ENCODE data around the gene SLC35F3. TPM values are rescaled to one million over a fixed set of nuclear protein-coding genes. Genes with fewer than 3 reads are reported as not detected.

Gene SLC35F3
- total RNA-seq, 1 experiment from 2014 or later: not detected

- POLR2A ChIA-PET: no interaction called here
- TF ChIP-seq CTCF (IDR thresholded peaks at IDR 0.05; ENCODE audit: insufficient read depth in 1 of 2, low read depth in 1 of 2, low read length in 1 of 2, severe bottlenecking in 1 of 2, unreplicated experiment in 1 of 2): peak; percentile 38 to 69
- H3K4me1 ChIP-seq: no peaks in the 10 kb centered on the region
- no peaks in the 10 kb centered on the region for H3K9me3 ChIP-seq
- H3K27me3 ChIP-seq (replicated peaks; ENCODE audit: control insufficient read depth, insufficient read depth, low read length): no peaks in the 10 kb centered on the region; the same call in 1 of the 2 replicates
- peak; percentile 61 to 67 for DNase-seq
- H3K9me3 Mint-ChIP-seq (ENCODE audit: unreplicated experiment): no peaks in the 10 kb centered on the region
- no peak overlapping the region for H3K4me3 ChIP-seq (ENCODE audit: low read depth, low read length)
- H3K4me3 Mint-ChIP-seq (ENCODE audit: unreplicated experiment): no peak overlapping the region
- no peaks in the 10 kb centered on the region for H3K36me3 Mint-ChIP-seq (ENCODE audit: insufficient read depth, unreplicated experiment)
- intact Hi-C loops (cut with micrococcal nuclease; ENCODE audit: unreplicated experiment): loop anchor here (1.0 to 10.0 kb wide), 4 partner anchors 216 to 747 kb away; no protein-coding TSS in a partner anchor
- no peaks in the 10 kb centered on the region for H3K4me1 Mint-ChIP-seq (ENCODE audit: low read depth, unreplicated experiment)
- peaks cover 14% of the 10 kb centered on the region for H3K27me3 Mint-ChIP-seq (ENCODE audit: insufficient read depth, unreplicated experiment)
- H3K36me3 ChIP-seq (ENCODE audit: control insufficient read depth, insufficient read depth, low read length): no peaks in the 10 kb centered on the region
- no TSS peak for BruUV-seq (replicated peaks)
- no peak overlapping the region for H3K27ac Mint-ChIP-seq (ENCODE audit: unreplicated experiment)
- CTCF ChIA-PET: interaction anchor here (0.6 to 2.0 kb wide), 5 partner anchors 198 to 745 kb away, joined by 3 to 7 read pairs (median 3); partner anchors contain the start of gene TARBP1
Observed at GRCh38 chr1:234111458-234112142, 207.1 kb downstream of the SLC35F3 start.

- Histone ChIP-seq H3K4me1 (no peaks in the 10 kb centered on the region), H3K4me3 (ENCODE audit: low read depth, low read length) (no peak overlapping the region), H3K27me3 (replicated peaks; ENCODE audit: control insufficient read depth, insufficient read depth, low read length) (no peaks in the 10 kb centered on the region; the same call in none of the 2 replicates), H3K9me3 (no peaks in the 10 kb centered on the region), H3K36me3 (ENCODE audit: control insufficient read depth, insufficient read depth, low read length) (no peaks in the 10 kb centered on the region)
- POLR2A ChIA-PET: no interaction called here
- peak in 1 of 2 experiments; percentile 45 for DNase-seq
- H3K27me3 Mint-ChIP-seq (ENCODE audit: insufficient read depth, unreplicated experiment): peaks cover 12% of the 10 kb centered on the region
- H3K27ac Mint-ChIP-seq (ENCODE audit: unreplicated experiment): no peak overlapping the region
- no peaks in the 10 kb centered on the region for H3K9me3 Mint-ChIP-seq (ENCODE audit: unreplicated experiment)
- no peaks in the 10 kb centered on the region for H3K36me3 Mint-ChIP-seq (ENCODE audit: insufficient read depth, unreplicated experiment)
- CTCF ChIA-PET: interaction anchor here (0.5 to 0.9 kb wide), 2 partner anchors 9 to 492 kb away, joined by 3 read pairs; no protein-coding TSS in a partner anchor
- intact Hi-C loops (cut with micrococcal nuclease; ENCODE audit: unreplicated experiment): loop anchor here (1.0 to 10.0 kb wide), 4 partner anchors 74 to 340 kb away; no protein-coding TSS in a partner anchor
- peak; percentile 60 to 66 for TF ChIP-seq CTCF (IDR thresholded peaks at IDR 0.05; ENCODE audit: insufficient read depth in 1 of 2, low read depth in 1 of 2, low read length in 1 of 2, severe bottlenecking in 1 of 2, unreplicated experiment in 1 of 2)
- H3K4me1 Mint-ChIP-seq (ENCODE audit: low read depth, unreplicated experiment): no peaks in the 10 kb centered on the region
- no peak overlapping the region for H3K4me3 Mint-ChIP-seq (ENCODE audit: unreplicated experiment)
- BruUV-seq (replicated peaks): no TSS peak
Observed at GRCh38 chr1:234114648-234115307, 210.3 kb downstream of the SLC35F3 start.

- CTCF ChIA-PET: interaction anchor here (0.5 to 0.6 kb wide), 2 partner anchors 24 to 1928 kb away, joined by 3 to 4 read pairs; no protein-coding TSS in a partner anchor
Observed at GRCh38 chr1:234118911-234119310, 214.4 kb downstream of the SLC35F3 start.

More at GRCh38 chr1:234118911-234119310, 214.4 kb downstream of the SLC35F3 start:
- intact Hi-C loops (cut with micrococcal nuclease; ENCODE audit: unreplicated experiment): loop anchor here (10.0 kb wide), 1 partner anchor 336 kb away; no protein-coding TSS in a partner anchor
- POLR2A ChIA-PET: no interaction called here
- Histone ChIP-seq H3K9me3 (no peaks in the 10 kb centered on the region), H3K4me3 (ENCODE audit: low read depth, low read length) (no peak overlapping the region), H3K36me3 (ENCODE audit: control insufficient read depth, insufficient read depth, low read length) (no peaks in the 10 kb centered on the region), H3K27me3 (replicated peaks; ENCODE audit: control insufficient read depth, insufficient read depth, low read length) (no peaks in the 10 kb centered on the region; the same call in 1 of the 2 replicates), H3K4me1 (no peaks in the 10 kb centered on the region)
- no TSS peak for BruUV-seq (replicated peaks)
- Mint-ChIP-seq H3K9me3 (ENCODE audit: unreplicated experiment) (no peaks in the 10 kb centered on the region), H3K4me3 (ENCODE audit: unreplicated experiment) (no peak overlapping the region), H3K27me3 (ENCODE audit: insufficient read depth, unreplicated experiment) (peaks cover 9% of the 10 kb centered on the region), H3K4me1 (ENCODE audit: low read depth, unreplicated experiment) (no peaks in the 10 kb centered on the region), H3K36me3 (ENCODE audit: insufficient read depth, unreplicated experiment) (no peaks in the 10 kb centered on the region), H3K27ac (ENCODE audit: unreplicated experiment) (no peak overlapping the region)
- no peak for DNase-seq
- TF ChIP-seq CTCF (IDR thresholded peaks at IDR 0.05; ENCODE audit: insufficient read depth in 1 of 2, low read depth in 1 of 2, low read length in 1 of 2, severe bottlenecking in 1 of 2, unreplicated experiment in 1 of 2): no peak
